ENCODE measurements around the gene TOR4A.

DNA sequence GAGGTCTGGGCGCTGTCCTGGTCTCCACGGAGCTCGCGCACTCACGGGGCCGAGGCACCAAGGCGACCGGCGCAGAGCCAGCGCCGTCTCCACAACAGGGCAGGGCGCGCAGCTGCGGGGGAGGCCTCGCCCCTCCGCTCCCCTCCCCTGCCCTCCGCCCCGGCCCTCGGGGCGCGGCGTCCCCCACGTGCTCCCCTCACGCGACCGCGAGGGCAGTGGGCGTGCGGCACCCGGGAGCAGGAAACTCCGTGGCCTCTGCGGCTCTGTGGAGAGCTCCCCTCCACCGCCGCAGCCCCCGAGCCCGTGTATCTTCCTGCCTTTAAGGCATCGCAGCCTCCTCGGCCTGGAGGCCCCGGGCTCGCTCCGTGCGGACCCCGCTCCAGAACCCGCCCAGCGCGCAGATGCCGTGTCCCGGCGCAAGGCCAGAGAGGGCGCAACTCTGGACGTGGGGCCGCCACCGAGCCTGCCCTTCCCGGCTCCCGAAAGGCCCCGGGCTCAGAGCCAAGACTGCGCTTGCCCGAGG is 37.1 kb upstream of the TOR4A start:
- no peak for TF ChIP-seq CTCF (IDR thresholded peaks at IDR 0.05; ENCODE audit: insufficient read depth, low read length)
- TF ChIP-seq, protein P1, sequence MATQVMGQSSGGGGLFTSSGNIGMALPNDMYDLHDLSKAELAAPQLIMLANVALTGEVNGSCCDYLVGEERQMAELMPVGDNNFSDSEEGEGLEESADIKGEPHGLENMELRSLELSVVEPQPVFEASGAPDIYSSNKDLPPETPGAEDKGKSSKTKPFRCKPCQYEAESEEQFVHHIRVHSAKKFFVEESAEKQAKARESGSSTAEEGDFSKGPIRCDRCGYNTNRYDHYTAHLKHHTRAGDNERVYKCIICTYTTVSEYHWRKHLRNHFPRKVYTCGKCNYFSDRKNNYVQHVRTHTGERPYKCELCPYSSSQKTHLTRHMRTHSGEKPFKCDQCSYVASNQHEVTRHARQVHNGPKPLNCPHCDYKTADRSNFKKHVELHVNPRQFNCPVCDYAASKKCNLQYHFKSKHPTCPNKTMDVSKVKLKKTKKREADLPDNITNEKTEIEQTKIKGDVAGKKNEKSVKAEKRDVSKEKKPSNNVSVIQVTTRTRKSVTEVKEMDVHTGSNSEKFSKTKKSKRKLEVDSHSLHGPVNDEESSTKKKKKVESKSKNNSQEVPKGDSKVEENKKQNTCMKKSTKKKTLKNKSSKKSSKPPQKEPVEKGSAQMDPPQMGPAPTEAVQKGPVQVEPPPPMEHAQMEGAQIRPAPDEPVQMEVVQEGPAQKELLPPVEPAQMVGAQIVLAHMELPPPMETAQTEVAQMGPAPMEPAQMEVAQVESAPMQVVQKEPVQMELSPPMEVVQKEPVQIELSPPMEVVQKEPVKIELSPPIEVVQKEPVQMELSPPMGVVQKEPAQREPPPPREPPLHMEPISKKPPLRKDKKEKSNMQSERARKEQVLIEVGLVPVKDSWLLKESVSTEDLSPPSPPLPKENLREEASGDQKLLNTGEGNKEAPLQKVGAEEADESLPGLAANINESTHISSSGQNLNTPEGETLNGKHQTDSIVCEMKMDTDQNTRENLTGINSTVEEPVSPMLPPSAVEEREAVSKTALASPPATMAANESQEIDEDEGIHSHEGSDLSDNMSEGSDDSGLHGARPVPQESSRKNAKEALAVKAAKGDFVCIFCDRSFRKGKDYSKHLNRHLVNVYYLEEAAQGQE (IDR thresholded peaks at IDR 0.05; ENCODE audit: insufficient replicate concordance, low read depth) = peak; percentile 45
- TF ChIP-seq POLR2AphosphoS5 (IDR thresholded peaks at IDR 0.05; ENCODE audit: low read depth) = peak; percentile 67

Measured in HL-60 (cell line).